Frontal cortex (tissue), 4 donors: ENCODE results near the gene DEGS2. TPM values are rescaled to one million over a fixed set of nuclear protein-coding genes. Genes with fewer than 3 reads are reported as not detected.

Experiments
- DNase-seq, 2 donors: peaks; one replicate each; pipeline ENCODE4 v3.0.0; 2012; ENCODE audit warnings: low spot score in 2 of 2
- FAIRE-seq: peaks from 2 replicates; lab custom pipeline; 2012; peaks lifted over from hg19 to GRCh38; lab: Jason Lieb, UNC
- total RNA-seq: library from RNA; depleted of rRNA; stranded (reverse); fragments of >200 nt; gene quantifications from one replicate; pipeline ENCODE4 v1.2.3, GENCODE V29; 2014
- donor health status: control.
- donor health status: control.
- donor health status: control.

DEGS2 gene
- total RNA-seq, 1 donor from 2014 or later: 0.41 TPM

DNA sequence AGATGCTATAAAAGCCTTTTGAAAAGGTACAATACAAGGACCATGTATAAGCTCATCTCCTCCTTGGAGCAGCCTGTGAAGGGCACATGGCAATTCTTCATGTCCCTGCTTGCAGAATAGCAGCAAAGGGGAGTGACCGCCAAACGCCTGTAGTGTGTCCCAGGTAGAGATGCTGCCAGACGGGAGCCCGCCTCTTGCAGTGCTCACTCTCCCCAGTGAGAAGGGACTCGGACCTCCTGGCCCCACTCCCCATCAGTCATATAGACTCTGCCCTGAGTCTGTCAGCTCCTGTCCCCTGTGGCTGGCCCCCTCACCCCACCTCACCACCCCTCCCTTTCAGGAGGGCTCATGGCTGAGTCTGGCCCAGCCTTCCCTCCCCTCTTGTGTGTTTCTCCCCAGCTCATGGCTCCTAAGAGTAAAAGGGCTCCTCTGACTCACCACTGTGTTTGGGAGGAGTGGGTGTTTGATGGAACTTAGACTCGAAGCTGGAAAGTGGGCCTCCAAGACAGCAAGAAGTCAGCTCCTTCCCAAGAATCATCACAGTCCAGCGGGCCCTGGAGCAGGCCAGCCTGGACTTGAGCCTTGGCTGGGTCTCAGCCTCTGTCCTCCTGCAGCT, 40.9 kb downstream of the DEGS2 start:
- FAIRE-seq (no peak), DNase-seq (no peak)

DNA sequence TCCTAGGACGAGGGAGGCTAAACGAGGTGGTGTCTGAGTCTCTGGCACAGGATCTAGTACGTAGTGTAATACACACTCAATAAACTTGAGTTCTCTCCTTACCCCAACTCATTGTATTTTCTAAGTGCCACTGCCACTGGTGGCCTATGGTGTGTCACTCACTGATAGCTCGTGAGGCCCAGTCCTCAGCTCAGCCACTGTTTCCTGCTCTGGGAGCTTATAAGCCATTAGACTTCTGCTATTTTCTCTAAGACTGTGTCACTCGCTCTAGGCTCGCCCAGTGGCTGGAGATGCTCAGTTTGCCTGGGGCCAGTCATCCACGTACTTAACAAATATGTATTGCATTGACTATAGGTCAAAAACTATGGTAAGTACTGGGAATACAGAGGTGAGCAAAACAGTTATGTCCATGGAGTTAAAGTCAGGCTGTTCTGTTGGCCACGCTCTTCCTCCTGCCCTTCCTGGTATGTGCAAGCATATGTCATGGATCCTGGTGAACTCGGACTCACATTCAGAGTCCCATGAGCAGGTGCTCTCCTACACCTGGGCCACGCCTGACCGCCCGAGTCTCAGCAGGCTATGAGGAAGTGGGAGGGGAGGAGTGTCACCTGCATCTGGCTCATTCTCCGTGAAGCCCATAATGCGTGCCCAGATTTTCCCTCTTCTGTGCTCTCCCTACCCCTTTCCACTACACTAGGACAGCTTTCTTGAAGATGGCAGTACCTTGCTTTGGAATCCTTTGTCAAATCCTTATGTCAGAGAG, 41.6 kb downstream of the DEGS2 start:
- no peak for DNase-seq
- no peak for FAIRE-seq

DNA sequence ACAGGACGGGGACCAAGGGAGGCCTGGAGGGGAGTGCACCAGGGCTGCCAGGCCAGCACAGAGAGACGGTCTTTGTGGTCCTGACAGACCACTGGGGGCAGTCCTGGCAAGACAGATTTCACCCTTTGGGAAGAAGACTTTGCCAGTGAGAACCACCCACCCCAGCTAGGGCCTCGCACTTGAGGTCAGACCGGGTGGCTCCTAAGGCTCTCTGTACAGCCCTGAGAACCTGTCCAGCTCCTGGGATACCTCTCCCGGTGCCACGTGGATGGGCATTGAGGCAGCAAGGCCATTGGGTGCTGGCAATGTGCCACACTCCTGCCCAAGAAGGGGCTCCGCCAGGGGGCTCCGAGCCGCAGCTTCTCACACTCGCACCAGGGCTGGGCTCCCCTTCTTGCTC, 42.4 kb downstream of the DEGS2 start:
- DNase-seq: no peak
- no peak for FAIRE-seq

DNA sequence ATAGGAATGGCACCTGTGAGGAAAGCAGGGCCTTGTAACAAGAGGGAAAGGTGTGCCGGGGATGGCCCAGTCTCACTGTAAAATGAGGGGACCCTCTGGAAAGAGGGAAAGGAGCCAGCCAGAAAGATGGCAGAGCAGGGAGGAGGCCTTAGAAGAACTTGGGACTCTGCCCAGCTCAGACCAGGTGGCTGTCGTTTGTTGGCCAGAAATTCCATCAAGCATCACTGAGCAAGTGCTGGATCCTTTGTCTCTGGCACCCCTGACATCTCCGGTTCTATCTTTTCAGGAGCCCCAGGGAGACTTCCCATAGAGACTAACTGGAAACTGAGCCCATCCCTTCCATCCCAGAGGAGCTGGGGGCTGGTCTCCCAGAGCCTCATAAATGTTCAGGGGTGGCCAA, 43.3 kb downstream of the DEGS2 start:
- no peak for FAIRE-seq
- DNase-seq: no peak

DNA sequence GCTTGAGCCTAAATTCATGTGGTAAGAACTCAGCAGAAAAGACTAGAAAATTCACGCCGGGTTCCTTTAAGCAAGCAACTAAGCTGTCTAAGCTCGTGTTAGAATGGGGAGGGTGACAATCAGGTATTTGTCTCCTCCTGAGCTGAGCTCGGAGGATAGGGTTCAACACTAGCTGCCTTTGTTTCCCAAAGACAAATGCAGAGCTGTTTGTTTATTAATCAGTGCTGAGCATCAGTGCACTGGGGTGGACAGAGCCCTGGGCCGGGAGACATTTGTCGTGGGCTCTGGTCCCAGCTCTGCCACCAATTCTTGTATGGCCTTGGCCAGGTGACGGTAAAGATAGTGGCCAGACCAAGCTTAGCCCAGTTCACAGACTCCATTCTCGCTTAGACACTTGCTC, 43.7 kb downstream of the DEGS2 start:
- peak in 1 of 2 donors; percentile 49 for DNase-seq

DNA sequence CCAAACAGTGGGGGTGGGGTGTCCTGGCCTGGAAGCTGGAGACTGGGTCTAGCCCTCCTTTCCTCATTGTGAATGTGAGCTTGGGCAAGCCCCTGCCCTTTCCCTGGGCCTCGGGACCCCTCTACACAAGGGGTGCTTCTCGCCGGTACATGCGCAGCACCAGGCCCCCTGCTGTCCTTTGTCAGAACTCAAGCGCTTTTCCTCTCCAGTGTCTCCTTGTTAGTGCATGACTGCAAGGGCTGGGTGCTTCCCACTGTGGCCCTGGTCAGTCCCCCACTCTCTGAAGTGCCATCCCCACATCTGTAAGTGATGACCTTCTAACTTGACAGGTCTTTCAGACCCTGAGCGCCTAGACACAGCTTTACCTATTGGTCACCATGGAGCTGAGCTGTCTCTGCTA, 44.2 kb downstream of the DEGS2 start:
- FAIRE-seq: no peak
- DNase-seq: no peak

More for the DNA sequence above, 43.7 kb downstream of the DEGS2 start:
- FAIRE-seq: no peak

DNA sequence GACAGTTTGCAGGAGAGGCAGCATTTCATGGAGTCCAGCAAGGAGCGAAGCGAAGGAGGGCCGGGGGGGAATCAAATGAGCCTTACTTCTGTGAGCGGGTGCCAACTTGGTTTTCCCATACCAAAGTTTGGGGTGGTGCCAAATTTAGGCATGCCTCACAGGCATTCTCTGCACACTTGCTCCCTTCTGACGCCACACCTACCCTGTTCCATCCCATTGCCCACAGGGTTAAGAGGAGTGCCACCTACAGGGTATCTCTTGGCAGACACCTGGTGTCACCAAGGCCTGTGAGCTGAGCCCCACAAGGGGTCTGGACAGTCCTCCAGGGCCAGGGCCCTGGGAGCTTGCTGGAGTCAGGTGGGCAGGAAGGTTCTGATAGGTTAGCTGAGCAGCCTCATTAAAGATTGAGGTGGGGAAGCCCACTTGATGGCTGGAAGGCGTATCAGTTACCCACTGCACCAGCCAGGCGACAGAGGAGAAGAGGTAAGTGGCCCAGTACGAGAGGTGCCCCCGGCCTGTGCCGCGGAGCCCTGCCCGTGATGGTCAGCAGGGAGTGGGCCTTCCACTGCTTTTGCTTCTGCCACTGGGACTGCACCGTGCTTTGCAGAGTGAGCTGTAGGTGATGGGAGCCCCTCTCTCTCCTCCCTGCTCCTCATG, 45.2 kb downstream of the DEGS2 start:
- no peak for DNase-seq
- FAIRE-seq: no peak

DNA sequence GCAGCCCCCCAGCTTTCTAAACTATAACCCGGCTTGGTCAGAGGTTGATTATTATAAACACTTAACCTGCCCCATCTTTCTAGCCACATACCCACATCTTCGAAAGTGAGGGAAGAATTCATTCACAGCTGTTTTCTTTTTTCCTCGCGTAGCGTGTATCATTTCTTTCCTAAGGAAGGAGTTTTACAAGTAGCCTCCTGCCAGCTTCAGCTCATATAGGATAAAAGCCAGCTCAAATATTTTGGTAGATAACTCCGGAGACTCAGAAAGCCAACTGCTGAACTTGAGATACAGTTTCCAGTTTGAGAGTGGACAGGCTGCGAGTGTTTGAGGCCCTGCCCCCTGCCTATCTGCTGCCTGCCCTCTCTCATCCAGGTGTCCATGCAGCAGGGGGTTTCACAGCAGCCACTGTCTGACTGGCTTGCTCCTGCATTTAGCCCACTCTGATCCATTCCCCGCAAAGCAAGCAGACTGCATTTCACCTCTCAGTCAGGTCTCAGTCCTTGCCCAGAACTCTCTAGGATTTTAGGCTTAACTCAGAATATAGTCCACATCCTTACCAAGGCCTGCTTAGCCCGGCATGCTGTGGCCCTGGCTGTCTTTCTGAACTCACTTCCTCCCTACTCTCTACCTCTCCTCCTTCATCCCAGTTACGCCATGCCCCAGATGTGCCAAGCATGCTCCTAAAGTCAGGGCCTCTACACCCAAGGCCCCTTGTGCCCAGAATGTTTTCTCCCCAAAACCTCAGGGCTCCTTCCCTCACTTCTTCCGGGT, 47.3 kb downstream of the DEGS2 start:
- no peak for DNase-seq
- no peak for FAIRE-seq

DNA sequence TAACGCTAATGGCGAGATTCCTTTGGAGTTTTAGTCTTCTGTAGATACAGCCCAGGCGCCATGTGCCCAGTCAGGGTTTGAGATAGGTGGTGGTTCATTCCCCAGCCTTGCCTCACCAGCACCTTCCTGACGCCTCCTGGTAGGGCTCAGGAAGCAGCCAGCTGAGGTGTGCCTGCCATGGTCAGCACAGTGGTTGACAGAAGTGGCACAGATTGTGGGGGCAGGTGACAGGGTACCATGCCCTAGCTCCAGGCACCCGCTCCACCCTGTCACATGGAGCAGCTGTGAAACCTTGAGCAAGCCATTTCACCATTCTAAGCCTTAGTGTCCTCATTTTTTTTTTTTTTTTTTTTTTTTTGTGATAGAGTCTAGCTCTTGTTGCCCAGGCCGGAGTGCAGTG, 48.6 kb downstream of the DEGS2 start:
- DNase-seq (no peak), FAIRE-seq (no peak)

DNA sequence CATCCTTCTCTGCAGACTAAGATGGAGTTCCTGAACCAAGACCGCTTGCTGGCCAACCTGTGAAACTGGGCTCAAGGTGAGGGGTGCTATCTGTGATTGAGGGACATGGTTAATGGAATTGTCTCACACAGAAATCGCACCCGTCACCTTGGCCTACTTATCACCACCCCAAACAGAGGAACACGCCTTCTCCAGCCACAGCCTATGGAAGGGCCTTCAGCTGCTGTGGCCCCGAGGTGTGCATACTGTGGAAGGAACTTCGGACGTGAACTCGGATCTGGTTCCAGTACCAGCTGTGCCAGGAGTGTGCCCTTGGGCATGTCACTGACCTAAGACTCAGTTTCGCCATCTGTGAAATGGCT, 49.9 kb downstream of the DEGS2 start:
- no peak for DNase-seq
- FAIRE-seq: no peak

DNA sequence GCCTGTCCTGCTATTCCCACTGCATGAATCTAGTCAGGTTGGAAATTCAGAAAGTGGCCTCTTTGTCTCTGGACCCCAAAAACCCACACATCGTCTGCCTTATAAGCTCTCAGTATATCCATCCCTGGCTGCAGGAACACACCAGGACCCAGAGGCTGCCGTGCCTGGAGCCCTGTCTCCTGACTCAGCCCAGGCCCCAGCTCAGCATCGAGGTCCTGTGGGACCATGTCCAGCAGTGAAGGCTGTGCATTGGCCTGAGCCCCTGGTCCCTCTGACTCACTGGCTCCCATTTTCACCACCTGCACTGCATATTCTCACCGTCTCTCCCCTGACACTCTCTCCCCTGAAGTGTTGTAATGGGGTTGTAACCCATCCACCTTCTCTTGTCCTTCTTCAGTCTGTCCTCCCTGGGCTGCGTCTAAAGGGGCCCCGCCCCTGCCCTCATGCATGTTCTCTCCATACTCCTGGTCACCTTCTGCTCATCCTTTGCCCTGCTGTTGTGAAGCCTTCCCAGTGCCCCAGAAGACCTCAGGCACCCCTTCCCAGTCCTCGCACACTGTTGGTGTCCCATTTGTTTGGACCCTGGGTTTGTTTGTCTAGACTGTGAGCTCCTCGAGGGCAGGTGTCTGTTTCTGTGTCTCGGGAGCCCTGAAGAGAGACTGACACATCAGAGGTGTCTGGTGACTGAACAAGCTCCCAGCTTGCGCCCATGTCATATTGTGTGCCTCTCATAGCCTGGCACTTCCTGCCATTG, 50.4 kb downstream of the DEGS2 start:
- FAIRE-seq (no peak), DNase-seq (no peak)

DNA sequence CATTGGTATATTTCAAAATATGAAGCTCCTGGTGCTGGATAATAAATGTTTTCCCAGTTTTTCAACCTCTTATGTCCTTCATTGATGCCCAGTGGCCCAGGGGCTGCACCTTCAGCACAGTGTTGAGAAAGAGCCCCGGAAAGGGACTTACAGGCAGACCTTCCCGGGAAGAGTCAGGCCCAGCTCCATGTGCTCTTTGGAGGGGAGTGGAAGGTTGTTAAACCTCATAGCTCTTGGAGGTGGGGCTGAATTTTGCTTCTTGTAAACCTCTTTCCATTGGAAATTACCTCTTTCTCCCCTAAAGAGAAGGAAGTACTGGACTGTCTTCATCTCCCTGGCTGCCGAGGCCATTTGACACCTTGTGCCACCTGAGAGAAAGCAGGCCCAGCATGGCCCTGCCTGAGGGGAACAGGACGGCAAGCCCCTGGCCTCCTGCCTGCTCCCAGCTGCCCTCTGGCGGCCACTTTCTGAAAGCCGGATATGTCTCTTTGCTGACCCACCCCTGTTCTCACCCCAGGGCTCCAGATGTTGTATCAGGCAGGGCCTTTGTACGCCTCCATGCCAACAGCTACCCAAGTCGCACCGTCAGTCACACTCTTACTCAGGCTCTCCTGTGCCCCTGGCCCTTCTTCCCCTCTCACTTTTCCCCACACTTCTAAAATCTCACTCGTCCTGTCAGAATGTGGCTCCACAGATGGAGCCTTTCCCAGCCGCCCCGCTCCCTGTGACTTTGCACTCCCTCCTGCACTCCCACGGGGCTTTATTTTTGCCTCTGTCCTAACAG, 51.2 kb downstream of the DEGS2 start:
- DNase-seq (peak in 1 of 2 donors; percentile 70), FAIRE-seq (no peak)

DNA sequence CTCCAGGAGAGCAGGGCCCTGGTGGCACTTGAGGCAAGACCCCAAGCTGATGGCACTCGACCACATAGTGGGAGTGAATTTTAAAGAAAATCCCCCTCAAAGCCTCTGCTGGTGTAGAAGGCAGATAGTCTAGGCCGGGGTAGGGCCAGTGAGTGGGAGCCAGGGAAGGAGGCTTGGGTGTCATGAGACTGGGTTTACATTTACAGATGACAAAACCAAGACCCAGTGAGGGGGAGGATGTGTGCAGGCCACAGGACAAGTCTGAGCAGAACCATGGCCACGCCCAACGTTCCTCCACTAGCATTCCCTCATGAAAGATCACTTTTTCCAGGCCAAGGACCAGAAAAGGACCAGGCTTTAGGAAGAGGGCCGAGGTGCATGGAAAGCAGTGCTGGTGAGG, 52.2 kb downstream of the DEGS2 start:
- FAIRE-seq (no peak), DNase-seq (no peak)

DNA sequence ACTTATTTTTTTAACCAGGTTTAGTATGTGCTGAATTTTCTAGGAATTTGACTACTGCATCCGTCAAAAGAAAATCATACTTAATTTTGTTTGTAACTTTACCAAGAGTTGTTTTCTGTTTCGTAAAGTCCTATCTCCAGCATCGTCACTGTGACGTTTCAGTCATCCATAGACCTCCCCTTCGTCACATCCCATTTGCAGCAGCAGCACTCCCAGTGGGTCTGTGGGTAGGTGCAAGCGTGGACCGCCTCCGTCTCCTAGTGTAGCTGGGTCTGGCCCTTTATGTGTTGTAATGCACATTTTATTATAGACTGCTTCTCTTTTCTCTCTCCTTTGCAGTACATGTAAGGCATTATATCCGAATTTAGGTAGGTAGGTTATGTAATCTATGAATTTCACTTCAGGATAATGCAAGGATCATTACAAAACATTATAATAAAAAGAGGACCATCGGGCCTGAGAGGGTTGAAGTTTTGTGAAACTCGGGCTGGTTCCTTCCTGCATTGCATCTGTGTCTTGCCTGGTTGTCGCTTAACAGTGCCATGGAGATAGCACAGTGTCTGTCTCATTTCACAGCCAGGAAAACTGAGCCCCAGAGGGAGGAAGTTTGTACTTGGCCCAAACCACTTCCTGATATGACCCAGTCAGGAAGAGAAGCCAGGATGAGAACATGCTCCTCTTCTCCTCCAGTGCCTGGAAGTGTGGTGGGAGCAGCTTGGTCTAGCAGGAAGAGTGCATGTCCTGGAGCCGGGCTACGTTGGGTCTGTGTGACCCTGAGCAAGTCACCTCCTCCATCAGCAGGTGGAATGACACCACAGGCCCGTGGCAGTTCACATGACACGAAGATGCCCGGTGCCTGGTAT, 53.0 kb downstream of the DEGS2 start:
- no peak for FAIRE-seq

DNA sequence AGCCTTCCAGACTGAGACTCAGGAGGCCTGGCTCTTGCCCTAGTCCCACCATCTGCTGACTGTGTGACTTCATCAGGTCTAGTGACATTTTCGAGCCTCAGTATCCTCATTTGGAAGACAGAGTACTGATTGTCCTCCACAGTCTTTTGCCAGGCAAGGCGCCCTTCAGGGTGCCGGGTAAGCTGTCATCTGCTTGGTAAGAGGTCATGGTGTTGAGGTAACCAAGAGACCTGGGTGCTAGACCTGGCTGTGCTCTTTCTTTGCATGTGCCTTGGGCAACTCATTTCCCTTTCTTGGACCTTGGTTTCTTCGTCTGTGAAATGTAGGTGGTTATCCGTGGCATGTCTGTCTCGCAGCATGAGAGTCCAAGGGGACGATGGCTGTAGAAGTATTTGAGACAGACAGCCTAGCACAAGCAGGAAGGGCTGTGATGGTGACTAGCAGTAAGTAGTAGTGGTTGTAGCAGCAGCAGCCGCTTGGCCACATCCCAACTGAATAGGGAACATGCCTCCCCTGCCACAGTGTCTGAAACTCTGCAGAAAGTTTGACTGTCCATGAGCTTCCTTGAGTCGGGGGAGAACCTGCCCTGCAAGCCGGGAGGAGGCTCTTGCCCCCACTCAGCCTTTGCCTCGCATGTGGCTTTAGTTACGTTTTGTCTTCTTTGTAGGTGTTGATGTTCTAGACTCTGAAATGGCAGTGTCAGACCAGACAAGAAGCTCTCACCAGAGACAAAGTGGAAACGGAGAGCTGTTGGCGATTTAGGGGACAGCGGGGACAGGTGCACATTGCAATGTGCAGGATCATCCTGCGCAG, 53.9 kb downstream of the DEGS2 start:
- no peak for FAIRE-seq
- no peak for DNase-seq

More for the DNA sequence above, 53.0 kb downstream of the DEGS2 start:
- no peak for DNase-seq

DNA sequence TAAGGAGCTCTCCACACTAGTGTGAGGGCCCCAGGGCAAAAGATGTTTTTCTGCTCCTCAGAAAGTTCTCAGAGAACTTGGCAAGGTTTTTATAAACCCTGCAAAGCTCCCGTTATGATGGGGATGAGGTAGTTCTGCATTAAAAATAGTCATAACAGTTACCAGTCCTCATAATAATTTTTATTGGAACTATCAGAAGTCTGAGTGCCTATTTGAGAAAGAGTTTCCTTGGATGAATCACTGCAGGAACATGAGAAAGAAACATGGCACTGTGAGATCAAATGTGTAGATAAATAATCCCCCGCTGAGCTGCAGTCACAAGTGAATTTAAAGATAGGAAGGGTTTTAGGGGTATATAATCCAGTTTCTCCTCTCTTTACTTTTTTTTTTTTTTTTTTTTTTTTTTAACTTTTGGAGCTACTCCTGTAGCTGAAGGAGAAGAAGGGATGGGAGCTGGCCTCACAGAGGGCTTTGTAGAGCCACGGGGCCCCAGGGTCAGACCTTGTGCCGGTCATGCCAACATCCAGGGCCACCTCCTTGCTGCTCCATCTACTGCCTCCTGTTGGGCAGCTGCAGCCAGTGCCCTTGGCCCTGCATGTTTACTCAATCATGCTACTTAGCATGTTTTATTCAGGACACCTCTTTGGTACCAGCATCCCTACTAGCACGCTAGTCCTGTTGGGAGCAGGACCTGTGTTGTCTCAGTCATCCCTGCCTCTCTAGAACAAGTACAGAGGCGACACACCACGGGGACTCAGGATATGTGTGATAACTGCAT, 54.7 kb downstream of the DEGS2 start:
- no peak for FAIRE-seq

DNA sequence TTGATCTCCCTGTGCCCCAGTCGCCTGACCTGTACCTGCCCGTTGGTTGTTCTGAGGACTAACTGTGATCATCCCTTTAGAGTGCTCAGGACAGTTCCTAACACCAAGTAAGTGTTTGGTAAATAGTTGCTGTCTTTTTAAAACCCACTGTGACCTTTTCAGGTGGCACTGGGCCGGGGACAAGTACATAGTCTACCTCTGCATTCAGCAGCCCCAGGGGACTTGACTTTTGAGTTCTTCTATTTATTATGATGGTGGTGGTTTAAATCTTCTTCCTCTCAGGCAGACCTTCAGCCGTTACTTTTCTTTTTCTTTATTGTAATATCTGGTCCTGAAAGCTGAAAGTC, 55.5 kb downstream of the DEGS2 start:
- DNase-seq (no peak), FAIRE-seq (no peak)

More for the DNA sequence above, 54.7 kb downstream of the DEGS2 start:
- no peak for DNase-seq
